ENCODE data around the gene SCGB1D1.

Gene SCGB1D1, protein sequence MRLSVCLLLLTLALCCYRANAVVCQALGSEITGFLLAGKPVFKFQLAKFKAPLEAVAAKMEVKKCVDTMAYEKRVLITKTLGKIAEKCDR

DNA sequence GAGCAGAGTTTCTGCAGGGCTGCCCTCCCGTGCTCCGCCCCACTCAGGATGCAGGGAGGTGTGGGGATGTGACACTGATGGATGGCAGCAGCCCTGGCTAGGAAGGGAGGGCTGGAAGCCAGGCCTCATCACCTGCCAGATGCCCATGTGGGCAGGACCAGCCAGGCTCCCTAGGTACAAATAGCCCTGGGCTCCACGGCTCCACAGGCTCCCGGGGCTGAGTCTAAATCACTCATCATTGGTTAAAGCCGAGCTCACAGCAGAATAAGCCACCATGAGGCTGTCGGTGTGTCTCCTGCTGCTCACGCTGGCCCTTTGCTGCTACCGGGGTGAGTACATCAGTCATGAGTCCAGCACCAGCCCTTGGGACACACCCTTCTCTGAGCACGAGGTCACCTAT is at the start of gene SCGB1D1:
Gene SCGB1D1 (plus strand): TSS at position 206 of the 400 bp plus-strand sequence. CDS start 69 bp downstream, at position 275.
- Histone ChIP-seq H3K4me3 (ENCODE audit: low read depth, low read length) (no peak within 1 kb of the TSS), H3K27ac (no peak within 1 kb of the TSS), H3K27me3 (replicated peaks) (no peaks in the 10 kb centered on the region), H3K36me3 (replicated peaks) (no peaks in the 10 kb centered on the region)
- TF ChIP-seq, protein P1, sequence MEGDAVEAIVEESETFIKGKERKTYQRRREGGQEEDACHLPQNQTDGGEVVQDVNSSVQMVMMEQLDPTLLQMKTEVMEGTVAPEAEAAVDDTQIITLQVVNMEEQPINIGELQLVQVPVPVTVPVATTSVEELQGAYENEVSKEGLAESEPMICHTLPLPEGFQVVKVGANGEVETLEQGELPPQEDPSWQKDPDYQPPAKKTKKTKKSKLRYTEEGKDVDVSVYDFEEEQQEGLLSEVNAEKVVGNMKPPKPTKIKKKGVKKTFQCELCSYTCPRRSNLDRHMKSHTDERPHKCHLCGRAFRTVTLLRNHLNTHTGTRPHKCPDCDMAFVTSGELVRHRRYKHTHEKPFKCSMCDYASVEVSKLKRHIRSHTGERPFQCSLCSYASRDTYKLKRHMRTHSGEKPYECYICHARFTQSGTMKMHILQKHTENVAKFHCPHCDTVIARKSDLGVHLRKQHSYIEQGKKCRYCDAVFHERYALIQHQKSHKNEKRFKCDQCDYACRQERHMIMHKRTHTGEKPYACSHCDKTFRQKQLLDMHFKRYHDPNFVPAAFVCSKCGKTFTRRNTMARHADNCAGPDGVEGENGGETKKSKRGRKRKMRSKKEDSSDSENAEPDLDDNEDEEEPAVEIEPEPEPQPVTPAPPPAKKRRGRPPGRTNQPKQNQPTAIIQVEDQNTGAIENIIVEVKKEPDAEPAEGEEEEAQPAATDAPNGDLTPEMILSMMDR (IDR thresholded peaks at IDR 0.05; ENCODE audit: low read depth, low read length, missing control alignments), result no peak
- no peak for DNase-seq
- in situ Hi-C loops (cut with HindIII; ENCODE audit: low pct_ligation_motif_present, low sequenced_read_pairs), result no loop called here

DNA sequence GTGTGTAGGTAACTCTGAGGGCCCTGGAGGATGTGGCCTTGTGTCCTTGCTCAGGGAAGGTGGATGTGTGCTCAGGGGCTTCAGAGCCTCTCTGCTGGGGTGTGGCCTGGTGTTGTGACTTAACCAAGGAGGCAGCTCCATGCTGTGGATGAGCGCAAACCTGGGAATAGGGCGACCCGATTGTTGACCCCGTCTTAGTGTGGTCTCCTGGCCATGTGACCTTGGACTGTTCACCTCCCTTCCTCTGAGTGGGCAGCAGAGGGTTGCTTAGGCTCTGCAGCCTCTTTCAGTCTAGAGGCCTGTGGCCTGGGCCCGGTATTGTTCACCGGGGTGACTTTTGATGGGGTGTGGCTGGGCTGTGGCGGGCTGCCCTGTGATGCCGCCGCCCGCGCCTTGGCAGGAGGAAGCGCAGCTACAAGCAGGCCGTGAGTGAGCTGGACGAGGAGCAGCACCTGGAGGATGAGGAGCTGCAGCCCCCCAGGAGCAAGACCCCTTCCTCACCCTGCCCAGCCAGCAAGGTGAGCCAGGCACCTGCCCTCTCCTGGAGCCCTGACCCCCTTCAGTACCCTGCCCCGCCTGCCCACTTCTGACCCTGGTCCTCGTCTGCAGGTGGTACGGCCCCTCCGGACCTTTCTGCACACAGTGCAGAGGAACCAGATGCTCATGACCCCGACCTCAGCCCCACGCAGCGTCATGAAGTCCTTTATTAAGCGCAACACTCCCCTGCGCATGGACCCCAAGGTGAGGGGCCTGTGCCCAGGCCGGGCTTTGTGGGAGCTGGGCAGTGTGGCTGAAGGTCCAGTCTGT is 49.5 kb upstream of the SCGB1D1 start:
- H3K4me3 ChIP-seq (ENCODE audit: low read depth, low read length), result no peak overlapping the region
- TF ChIP-seq, protein P1 (IDR thresholded peaks at IDR 0.05; ENCODE audit: low read depth, low read length, missing control alignments), result no peak
- H3K27ac ChIP-seq, result no peak overlapping the region
- in situ Hi-C loops (cut with HindIII; ENCODE audit: low pct_ligation_motif_present, low sequenced_read_pairs), result no loop called here
- DNase-seq, result no peak
- H3K27me3 ChIP-seq (replicated peaks), result no peaks in the 10 kb centered on the region
- peaks cover 14% of the 10 kb centered on the region for H3K36me3 ChIP-seq (replicated peaks)

DNA sequence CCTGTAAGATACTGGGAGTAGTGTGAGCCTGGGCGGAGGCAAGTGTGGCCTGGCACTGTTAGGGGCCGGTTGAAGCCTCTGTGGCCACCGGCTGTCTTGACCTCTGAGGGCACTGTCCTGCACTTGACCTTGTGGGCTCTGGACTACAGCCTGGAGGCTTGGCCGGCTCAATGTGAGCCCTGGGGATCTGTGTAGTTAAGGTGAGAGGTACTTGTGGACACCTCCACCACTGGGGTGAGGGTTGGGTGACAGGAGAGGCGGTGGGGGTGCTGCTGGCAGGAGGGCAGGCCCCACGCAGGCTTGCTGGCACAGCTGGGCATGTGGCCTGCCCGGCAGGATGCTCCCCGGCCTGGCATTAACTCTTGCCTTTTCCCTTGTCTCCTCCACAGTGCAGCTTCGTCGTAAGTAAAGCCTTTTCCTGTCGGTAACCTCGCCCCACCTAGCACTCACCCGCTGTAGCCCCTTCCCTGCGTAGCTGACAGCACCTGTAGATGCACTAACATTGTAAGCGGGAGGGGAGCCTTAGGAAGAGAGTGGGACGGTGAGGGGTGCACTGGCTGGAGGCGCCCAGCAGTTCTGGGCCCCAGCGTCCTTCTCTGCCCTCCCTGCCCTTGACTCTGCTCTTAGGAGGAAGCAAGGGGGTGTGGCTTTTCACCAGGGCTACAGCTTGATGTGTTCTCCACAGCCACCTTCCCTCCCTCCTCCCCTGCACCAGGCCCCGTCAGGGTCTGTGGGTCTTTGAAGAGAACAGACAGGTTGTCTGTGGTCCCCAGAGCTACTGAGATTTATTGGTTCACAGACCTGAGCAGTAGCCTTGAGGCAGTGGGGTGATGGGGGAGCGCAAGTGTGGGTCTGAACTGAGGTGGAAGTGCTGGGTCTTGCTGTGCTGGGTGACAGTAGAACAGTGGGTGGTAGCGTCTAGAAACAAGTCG is 48.6 kb upstream of the SCGB1D1 start:
- no peak overlapping the region for H3K27ac ChIP-seq
- H3K27me3 ChIP-seq (replicated peaks), result no peaks in the 10 kb centered on the region
- H3K36me3 ChIP-seq (replicated peaks), result peaks cover 21% of the 10 kb centered on the region
- H3K4me3 ChIP-seq (ENCODE audit: low read depth, low read length), result no peak overlapping the region
- TF ChIP-seq, protein P1 (IDR thresholded peaks at IDR 0.05; ENCODE audit: low read depth, low read length, missing control alignments), result no peak
- no peak for DNase-seq
- in situ Hi-C loops (cut with HindIII; ENCODE audit: low pct_ligation_motif_present, low sequenced_read_pairs), result no loop called here

DNA sequence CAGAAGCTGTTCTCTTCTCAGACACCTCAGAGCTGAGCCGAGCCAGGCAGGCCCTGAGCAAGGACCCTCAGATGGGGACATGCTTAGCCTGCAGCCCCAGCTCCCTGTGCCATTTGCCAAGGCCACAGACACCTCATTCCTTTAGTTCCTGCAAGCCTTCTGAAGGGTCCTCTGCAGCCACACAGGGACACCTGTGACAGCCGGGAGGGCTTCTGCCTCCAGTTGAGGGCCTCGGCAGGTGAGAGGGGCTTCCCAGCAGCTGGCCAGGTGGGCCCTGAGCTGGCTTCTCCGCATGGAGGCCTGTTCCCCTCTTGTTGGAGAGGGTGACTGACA is 48.0 kb upstream of the SCGB1D1 start:
- Histone ChIP-seq H3K4me3 (ENCODE audit: low read depth, low read length) (no peak overlapping the region), H3K36me3 (replicated peaks) (peaks cover 28% of the 10 kb centered on the region), H3K27ac (no peak overlapping the region), H3K27me3 (replicated peaks) (no peaks in the 10 kb centered on the region)
- no peak for DNase-seq
- TF ChIP-seq, protein P1 (IDR thresholded peaks at IDR 0.05; ENCODE audit: low read depth, low read length, missing control alignments), result no peak
- in situ Hi-C loops (cut with HindIII; ENCODE audit: low pct_ligation_motif_present, low sequenced_read_pairs), result no loop called here

DNA sequence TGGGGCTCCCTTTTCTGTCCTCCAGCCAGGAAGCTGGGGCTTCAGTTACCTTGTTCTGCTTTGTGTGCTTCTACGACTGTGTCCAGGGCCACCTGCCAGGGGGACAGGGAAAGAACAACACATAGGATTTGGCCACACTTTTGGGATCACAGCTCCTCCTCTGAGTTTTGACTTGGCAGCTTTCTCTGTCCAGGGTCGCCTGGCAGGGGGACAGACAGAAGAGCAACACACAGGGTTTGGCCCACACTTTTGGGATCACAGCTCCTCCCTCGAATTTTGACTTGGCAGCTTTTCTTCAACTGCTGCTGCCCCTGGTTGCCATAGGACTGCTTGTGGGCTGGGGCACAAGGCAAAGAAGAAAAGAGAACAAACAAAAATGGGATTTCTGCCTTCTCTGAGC is 47.1 kb upstream of the SCGB1D1 start:
- Histone ChIP-seq H3K36me3 (replicated peaks) (peaks cover 29% of the 10 kb centered on the region), H3K27me3 (replicated peaks) (no peaks in the 10 kb centered on the region), H3K4me3 (ENCODE audit: low read depth, low read length) (no peak overlapping the region), H3K27ac (no peak overlapping the region)
- TF ChIP-seq, protein P1 (IDR thresholded peaks at IDR 0.05; ENCODE audit: low read depth, low read length, missing control alignments), result no peak
- DNase-seq, result no peak
- in situ Hi-C loops (cut with HindIII; ENCODE audit: low pct_ligation_motif_present, low sequenced_read_pairs), result no loop called here

All from brain microvascular endothelial cell (primary cell).